ENCODE measurements around the gene CSPG4. TPM values are rescaled to one million over a fixed set of nuclear protein-coding genes. Genes with fewer than 3 reads are reported as not detected.

The CSPG4 gene
- total RNA-seq, 1 donor: 86.8 TPM

DNA sequence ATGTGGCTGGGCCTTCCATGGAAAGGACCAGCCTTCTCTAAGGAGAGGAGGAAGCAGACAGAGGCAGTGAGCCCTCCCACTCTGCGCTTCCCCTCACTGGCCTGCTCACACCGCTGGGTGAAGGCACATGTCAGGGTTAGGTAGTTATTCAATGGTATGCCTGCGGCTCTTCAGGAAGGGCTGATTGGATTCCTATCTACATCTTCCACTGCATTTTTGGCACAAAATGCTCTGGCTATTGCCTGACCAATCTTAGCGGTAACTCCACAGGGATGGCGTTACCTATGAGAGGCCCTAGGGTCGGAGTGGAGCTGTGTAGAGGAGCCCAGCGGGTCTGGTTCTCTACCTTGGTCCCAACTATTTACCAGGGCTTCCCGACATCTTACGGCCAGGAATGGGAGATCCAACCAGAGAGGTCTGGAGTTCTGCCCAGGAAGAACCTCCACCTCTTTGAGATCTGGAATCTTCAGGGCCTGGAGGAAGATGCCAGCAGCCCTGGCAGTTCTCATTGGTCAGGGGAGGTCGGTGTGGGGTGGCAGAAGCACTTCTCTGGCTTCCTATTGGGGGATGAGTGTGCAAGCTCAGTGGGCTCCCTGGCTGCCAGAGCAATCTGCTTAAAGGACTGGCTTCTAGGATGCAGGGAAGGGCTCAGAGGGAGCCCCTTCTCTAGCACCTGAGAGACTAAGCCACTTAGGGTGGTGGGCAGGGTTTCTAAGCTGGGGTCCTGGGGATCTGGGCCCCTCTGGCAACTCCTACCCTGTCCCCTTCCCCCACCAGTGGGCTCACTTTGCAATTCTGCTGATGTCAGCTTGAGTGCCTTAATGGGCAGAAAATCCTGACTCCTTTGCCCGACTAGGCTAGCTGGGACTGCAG, 40.7 kb downstream of the CSPG4 start:
- H3K4me3 ChIP-seq (ENCODE audit: low read depth, low read length): no peak overlapping the region
- DNase-seq (ENCODE audit: low read depth): no peak
- TF ChIP-seq, protein P1, sequence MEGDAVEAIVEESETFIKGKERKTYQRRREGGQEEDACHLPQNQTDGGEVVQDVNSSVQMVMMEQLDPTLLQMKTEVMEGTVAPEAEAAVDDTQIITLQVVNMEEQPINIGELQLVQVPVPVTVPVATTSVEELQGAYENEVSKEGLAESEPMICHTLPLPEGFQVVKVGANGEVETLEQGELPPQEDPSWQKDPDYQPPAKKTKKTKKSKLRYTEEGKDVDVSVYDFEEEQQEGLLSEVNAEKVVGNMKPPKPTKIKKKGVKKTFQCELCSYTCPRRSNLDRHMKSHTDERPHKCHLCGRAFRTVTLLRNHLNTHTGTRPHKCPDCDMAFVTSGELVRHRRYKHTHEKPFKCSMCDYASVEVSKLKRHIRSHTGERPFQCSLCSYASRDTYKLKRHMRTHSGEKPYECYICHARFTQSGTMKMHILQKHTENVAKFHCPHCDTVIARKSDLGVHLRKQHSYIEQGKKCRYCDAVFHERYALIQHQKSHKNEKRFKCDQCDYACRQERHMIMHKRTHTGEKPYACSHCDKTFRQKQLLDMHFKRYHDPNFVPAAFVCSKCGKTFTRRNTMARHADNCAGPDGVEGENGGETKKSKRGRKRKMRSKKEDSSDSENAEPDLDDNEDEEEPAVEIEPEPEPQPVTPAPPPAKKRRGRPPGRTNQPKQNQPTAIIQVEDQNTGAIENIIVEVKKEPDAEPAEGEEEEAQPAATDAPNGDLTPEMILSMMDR (IDR thresholded peaks at IDR 0.05; ENCODE audit: insufficient read depth, low read depth, low read length): no peak

GRCh38 chr15:75669879-75670212, 42.8 kb downstream of the CSPG4 start:
- DNase-seq (ENCODE audit: low read depth): no peak
- TF ChIP-seq, protein P1 (IDR thresholded peaks at IDR 0.05; ENCODE audit: insufficient read depth, low read depth, low read length): no peak

DNA sequence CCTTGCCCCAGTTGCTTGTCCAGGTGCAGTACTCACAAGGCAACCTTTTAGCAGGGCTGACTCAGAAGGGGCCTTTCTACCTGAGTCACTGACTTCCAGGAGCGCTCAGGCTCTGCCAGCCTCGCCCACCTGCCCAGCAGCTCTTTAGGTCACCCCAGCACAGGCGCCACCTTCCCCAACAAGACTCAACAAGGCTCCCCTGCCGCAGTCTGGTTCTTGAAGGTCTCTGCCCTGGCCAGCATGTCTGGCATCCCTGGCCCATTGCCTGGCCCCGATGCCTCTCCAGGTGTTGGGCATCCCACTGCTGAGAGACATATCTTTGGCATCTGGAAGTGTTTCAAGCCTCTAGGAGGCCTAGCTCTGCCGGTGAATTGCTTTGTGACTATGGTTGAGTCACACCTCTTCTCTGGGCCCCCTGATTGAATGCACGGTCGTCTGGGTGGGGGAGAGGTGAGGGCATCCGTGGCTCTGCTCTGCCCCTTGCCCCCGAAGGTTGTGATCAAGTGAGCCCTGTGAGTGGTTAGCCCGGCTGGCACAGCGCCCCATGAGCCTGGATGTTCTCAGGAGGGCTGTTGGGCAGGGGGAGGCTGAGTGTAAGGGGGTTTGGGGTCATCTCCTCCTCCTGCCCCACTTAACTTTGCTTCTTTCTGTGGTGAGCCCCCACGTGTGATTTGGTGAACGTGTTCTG, 43.3 kb downstream of the CSPG4 start:
- TF ChIP-seq, protein P1 (IDR thresholded peaks at IDR 0.05; ENCODE audit: insufficient read depth, low read depth, low read length): no peak
- no peak overlapping the region for H3K4me3 ChIP-seq (ENCODE audit: low read depth, low read length)
- no peak for DNase-seq (ENCODE audit: low read depth)

More at GRCh38 chr15:75669879-75670212, 42.8 kb downstream of the CSPG4 start:
- no peak overlapping the region for H3K4me3 ChIP-seq (ENCODE audit: low read depth, low read length)

GRCh38 chr15:75666823-75667501, 45.7 kb downstream of the CSPG4 start:
- TF ChIP-seq, protein P1 (IDR thresholded peaks at IDR 0.05; ENCODE audit: insufficient read depth, low read depth, low read length): no peak
- peak; percentile 97 for DNase-seq (ENCODE audit: low read depth)
- H3K4me3 ChIP-seq (ENCODE audit: low read depth, low read length): no peak overlapping the region

- DNase-seq (ENCODE audit: low read depth): no peak
- no peak overlapping the region for H3K4me3 ChIP-seq (ENCODE audit: low read depth, low read length)
Observed at GRCh38 chr15:75663931-75664421, 48.7 kb downstream of the CSPG4 start.

More at GRCh38 chr15:75663931-75664421, 48.7 kb downstream of the CSPG4 start:
- TF ChIP-seq, protein P1 (IDR thresholded peaks at IDR 0.05; ENCODE audit: insufficient read depth, low read depth, low read length): no peak
